Measurements from ENCODE around the gene OR2B2. TPM values are rescaled to one million over a fixed set of nuclear protein-coding genes. Genes with fewer than 3 reads are reported as not detected.

OR2B2 gene
- polyA plus RNA-seq, 1 donor (not counting 4 experiments of a cell fraction or from before 2014, with no cell fraction given), result not detected

DNA sequence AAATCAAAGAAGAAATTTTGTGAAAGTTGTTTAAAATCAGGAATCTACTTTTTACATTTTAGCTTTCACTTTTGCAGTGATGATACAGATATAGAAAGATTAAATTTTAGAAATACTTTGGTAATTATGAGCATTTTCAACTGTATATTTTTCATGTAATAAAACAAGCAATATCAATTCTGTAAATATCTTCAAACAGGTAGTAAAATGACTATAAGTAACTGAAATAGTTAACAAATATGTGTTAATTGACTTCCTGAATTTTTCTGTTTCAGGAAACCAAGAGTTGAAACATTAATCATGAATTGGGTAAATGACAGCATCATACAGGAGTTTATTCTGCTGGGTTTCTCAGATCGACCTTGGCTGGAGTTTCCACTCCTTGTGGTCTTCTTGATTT, 44.7 kb upstream of the OR2B2 start, which contains the start of gene OR2B6:
Gene OR2B6 (plus strand): TSS at position 301 of the 400 bp plus-strand sequence. CDS start 0 bp downstream, at position 301.
- Histone ChIP-seq H3K4me1 (ENCODE audit: control insufficient read depth, extremely low read depth, insufficient read depth, low read length) (no peaks in the 10 kb centered on the region), H4K20me1 (ENCODE audit: control insufficient read depth, extremely low read depth, insufficient read depth, low read length) (no peaks in the 10 kb centered on the region), H3K4me2 (ENCODE audit: control insufficient read depth, extremely low read depth, insufficient read depth, low read depth, low read length) (no peak within 1 kb of the TSS), H3K9me3 (ENCODE audit: control insufficient read depth, low read depth, low read length) (no peaks in the 10 kb centered on the region), H3K4me3 (ENCODE audit: control insufficient read depth in 2 of 3, extremely low read depth in 1 of 3, insufficient read depth in 2 of 3, low read depth in 1 of 3, low read length in 3 of 3) (no peak within 1 kb of the TSS), H3K36me3 (ENCODE audit: control insufficient read depth in 2 of 2, extremely low read depth in 1 of 2, insufficient read depth in 2 of 2, low read length in 2 of 2) (no peaks in the 10 kb centered on the region), H3K79me2 (ENCODE audit: control insufficient read depth, insufficient read depth, low read length) (no peaks in the 10 kb centered on the region), H3K9me1 (ENCODE audit: control insufficient read depth, extremely low read depth, insufficient read depth, low read length) (no peaks in the 10 kb centered on the region), H3K27me3 (ENCODE audit: control insufficient read depth, extremely low read depth, insufficient read depth, low read length) (peaks cover 11% of the 10 kb centered on the region), H3K9ac (ENCODE audit: control insufficient read depth, extremely low read depth, insufficient read depth, low read length) (no peak within 1 kb of the TSS), H3K27ac (ENCODE audit: control insufficient read depth, insufficient read depth, low read length) (no peak within 1 kb of the TSS), H2AFZ (ENCODE audit: control insufficient read depth, low read length) (no peak within 1 kb of the TSS)
- no peak for TF ChIP-seq EZH2 (IDR thresholded peaks at IDR 0.05; ENCODE audit: low read length)
- TF ChIP-seq, protein P1, sequence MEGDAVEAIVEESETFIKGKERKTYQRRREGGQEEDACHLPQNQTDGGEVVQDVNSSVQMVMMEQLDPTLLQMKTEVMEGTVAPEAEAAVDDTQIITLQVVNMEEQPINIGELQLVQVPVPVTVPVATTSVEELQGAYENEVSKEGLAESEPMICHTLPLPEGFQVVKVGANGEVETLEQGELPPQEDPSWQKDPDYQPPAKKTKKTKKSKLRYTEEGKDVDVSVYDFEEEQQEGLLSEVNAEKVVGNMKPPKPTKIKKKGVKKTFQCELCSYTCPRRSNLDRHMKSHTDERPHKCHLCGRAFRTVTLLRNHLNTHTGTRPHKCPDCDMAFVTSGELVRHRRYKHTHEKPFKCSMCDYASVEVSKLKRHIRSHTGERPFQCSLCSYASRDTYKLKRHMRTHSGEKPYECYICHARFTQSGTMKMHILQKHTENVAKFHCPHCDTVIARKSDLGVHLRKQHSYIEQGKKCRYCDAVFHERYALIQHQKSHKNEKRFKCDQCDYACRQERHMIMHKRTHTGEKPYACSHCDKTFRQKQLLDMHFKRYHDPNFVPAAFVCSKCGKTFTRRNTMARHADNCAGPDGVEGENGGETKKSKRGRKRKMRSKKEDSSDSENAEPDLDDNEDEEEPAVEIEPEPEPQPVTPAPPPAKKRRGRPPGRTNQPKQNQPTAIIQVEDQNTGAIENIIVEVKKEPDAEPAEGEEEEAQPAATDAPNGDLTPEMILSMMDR (optimal IDR thresholded peaks at IDR 0.05 in 1 of 3, IDR thresholded peaks at IDR 0.05 in 1 of 3, conservative IDR thresholded peaks at IDR 0.05 in 1 of 3; ENCODE audit: extremely low read depth in 1 of 3, insufficient read depth in 2 of 3, low read length in 3 of 3), result no peak
- no peak for FAIRE-seq
- no peak for DNase-seq (ENCODE audit: low read depth, low spot score)
- dilution Hi-C loops (cut with MboI; ENCODE audit: extremely low pct_ligation_motif_present, low sequenced_read_pairs), result no loop called here

DNA sequence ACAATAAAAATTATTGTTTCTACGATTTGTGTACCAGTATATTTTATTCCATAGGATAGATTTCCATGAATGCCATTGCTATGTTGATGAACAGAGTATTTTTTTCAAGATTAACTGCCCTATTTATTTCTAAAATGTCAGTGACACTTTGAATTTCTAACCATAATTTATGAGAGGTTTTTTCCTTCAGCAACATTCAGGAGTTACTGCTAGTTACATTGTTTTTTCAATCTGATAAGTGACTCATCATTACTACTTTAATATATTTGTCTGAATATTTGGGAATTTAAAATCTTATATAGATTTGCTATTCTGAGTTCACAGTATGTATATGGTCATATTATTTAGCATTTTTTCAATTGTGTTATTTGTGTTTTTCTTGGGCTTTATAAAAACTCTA, 38.8 kb upstream of the OR2B2 start:
- no peak for FAIRE-seq

More for the DNA sequence above, 38.8 kb upstream of the OR2B2 start:
- H3K9me1 ChIP-seq (ENCODE audit: control insufficient read depth, extremely low read depth, insufficient read depth, low read length), result no peaks in the 10 kb centered on the region
- H3K9ac ChIP-seq (ENCODE audit: control insufficient read depth, extremely low read depth, insufficient read depth, low read length), result no peak overlapping the region
- H3K27me3 ChIP-seq (ENCODE audit: control insufficient read depth, extremely low read depth, insufficient read depth, low read length), result peaks cover 9% of the 10 kb centered on the region
- no peaks in the 10 kb centered on the region for H4K20me1 ChIP-seq (ENCODE audit: control insufficient read depth, extremely low read depth, insufficient read depth, low read length)
- no peak overlapping the region for H3K4me2 ChIP-seq (ENCODE audit: control insufficient read depth, extremely low read depth, insufficient read depth, low read depth, low read length)
- no peaks in the 10 kb centered on the region for H3K36me3 ChIP-seq (ENCODE audit: control insufficient read depth in 2 of 2, extremely low read depth in 1 of 2, insufficient read depth in 2 of 2, low read length in 2 of 2)
- dilution Hi-C loops (cut with MboI; ENCODE audit: extremely low pct_ligation_motif_present, low sequenced_read_pairs), result no loop called here
- no peak for DNase-seq (ENCODE audit: low read depth, low spot score)
- H3K4me3 ChIP-seq (ENCODE audit: control insufficient read depth in 2 of 3, extremely low read depth in 1 of 3, insufficient read depth in 2 of 3, low read depth in 1 of 3, low read length in 3 of 3), result no peak overlapping the region
- no peak overlapping the region for H2AFZ ChIP-seq (ENCODE audit: control insufficient read depth, low read length)
- no peaks in the 10 kb centered on the region for H3K79me2 ChIP-seq (ENCODE audit: control insufficient read depth, insufficient read depth, low read length)
- TF ChIP-seq, protein P1 (optimal IDR thresholded peaks at IDR 0.05 in 1 of 3, IDR thresholded peaks at IDR 0.05 in 1 of 3, conservative IDR thresholded peaks at IDR 0.05 in 1 of 3; ENCODE audit: extremely low read depth in 1 of 3, insufficient read depth in 2 of 3, low read length in 3 of 3), result no peak
- no peak for TF ChIP-seq EZH2 (IDR thresholded peaks at IDR 0.05; ENCODE audit: low read length)
- no peak overlapping the region for H3K27ac ChIP-seq (ENCODE audit: control insufficient read depth, insufficient read depth, low read length)
- no peaks in the 10 kb centered on the region for H3K4me1 ChIP-seq (ENCODE audit: control insufficient read depth, extremely low read depth, insufficient read depth, low read length)
- H3K9me3 ChIP-seq (ENCODE audit: control insufficient read depth, low read depth, low read length), result no peaks in the 10 kb centered on the region

All from keratinocyte (primary cell).